Measurements from ENCODE around the gene PARVB.
A peak's percentile ranks its signal among the peaks of the same experiment; 100 is the strongest.

Gene PARVB

GRCh38 chr22:44179196-44179988 lies 155.3 kb downstream of the PARVB start (continued):
- no peak for TF ChIP-seq BCL11B (tag by site-specific recombination; IDR thresholded peaks at IDR 0.05; ENCODE audit: low read depth)
- TF ChIP-seq ZNF10 (tag by site-specific recombination; IDR thresholded peaks at IDR 0.05): no peak
- TF ChIP-seq ZNF138 (tag by site-specific recombination; IDR thresholded peaks at IDR 0.05; ENCODE audit: borderline replicate concordance): no peak
- no peak for TF ChIP-seq ZNF211 (tag by site-specific recombination; IDR thresholded peaks at IDR 0.05; ENCODE audit: low read depth)
- no peak for TF ChIP-seq ZNF514 (tag by site-specific recombination; IDR thresholded peaks at IDR 0.05)
- no peak for TF ChIP-seq BCL6B (tag by site-specific recombination; IDR thresholded peaks at IDR 0.05)
- TF ChIP-seq ZNF398 (tag by site-specific recombination; IDR thresholded peaks at IDR 0.05): no peak
- TF ChIP-seq ZNF324 (tag by site-specific recombination; IDR thresholded peaks at IDR 0.05): no peak
- peak; percentile 78 for TF ChIP-seq OSR2 (tag by site-specific recombination; IDR thresholded peaks at IDR 0.05)
- no peak for TF ChIP-seq ZNF645 (tag by site-specific recombination; IDR thresholded peaks at IDR 0.05)
- no peak for TF ChIP-seq HIC1 (tag by site-specific recombination; IDR thresholded peaks at IDR 0.05)
- no peak for TF ChIP-seq ZFP3 (tag by site-specific recombination; IDR thresholded peaks at IDR 0.05; ENCODE audit: low read depth)
- no peak for TF ChIP-seq ZNF221 (tag by site-specific recombination; IDR thresholded peaks at IDR 0.05; ENCODE audit: borderline replicate concordance)
- no peak for TF ChIP-seq ZNF214 (tag by site-specific recombination; IDR thresholded peaks at IDR 0.05; ENCODE audit: borderline replicate concordance)
- no peak for TF ChIP-seq ZFP41 (tag by site-specific recombination; IDR thresholded peaks at IDR 0.05; ENCODE audit: borderline replicate concordance)
- no peak for TF ChIP-seq ZNF394 (tag by site-specific recombination; IDR thresholded peaks at IDR 0.05; ENCODE audit: borderline replicate concordance)

GRCh38 chr22:44179989-44180705 lies 156.0 kb downstream of the PARVB start:
- Histone ChIP-seq H3K36me3 (ENCODE audit: control insufficient read depth in 2 of 2, insufficient read depth in 1 of 2, low read length in 2 of 2) (no peaks in the 10 kb centered on the region), H3K27ac (ENCODE audit: extremely low read depth, low read depth, low read length) (no peak overlapping the region), H3K4me1 (ENCODE audit: control insufficient read depth, insufficient read depth, low read length) (peaks cover 10% of the 10 kb centered on the region), H3K4me3 (ENCODE audit: low read depth, low read length) (no peak overlapping the region), H3K9me3 (ENCODE audit: control insufficient read depth, insufficient read depth, low read depth, low read length) (no peaks in the 10 kb centered on the region)
- CTCF ChIA-PET: interaction anchor here (1.1 to 2.0 kb wide), 3 partner anchors 11 to 187 kb away, joined by 3 to 6 read pairs (median 5); no protein-coding TSS in a partner anchor
- POLR2A ChIA-PET: no interaction called here
- TF ChIP-seq ZBTB26 (tag by site-specific recombination; optimal IDR thresholded peaks at IDR 0.05) (no peak), ZIC2 (tag by site-specific recombination; IDR thresholded peaks at IDR 0.05) (peak; percentile 66)

Data from HEK293 (cell line).